NCI-H1048 (cell line): ENCODE measurements around the gene OSBPL10.

ENCODE experiments used
- DNase-seq: peaks from one replicate; lab custom pipeline; 2025; lab: John Stamatoyannopoulos, UW

OSBPL10 gene

GRCh38 chr3:31667582-31667981 is 313.5 kb downstream of the OSBPL10 start:
- no peak for DNase-seq

- DNase-seq: no peak
These were observed 317.0 kb downstream of the OSBPL10 start for GRCh38 chr3:31664031-31664430.

GRCh38 chr3:31661993-31662670 is 318.9 kb downstream of the OSBPL10 start:
- DNase-seq: no peak

GRCh38 chr3:31661286-31661685 is 319.8 kb downstream of the OSBPL10 start:
- no peak for DNase-seq

GRCh38 chr3:31659246-31659645 is 321.8 kb downstream of the OSBPL10 start:
- no peak for DNase-seq

GRCh38 chr3:31654998-31655397 is 326.1 kb downstream of the OSBPL10 start:
- no peak for DNase-seq

- no peak for DNase-seq
These were observed 327.6 kb downstream of the OSBPL10 start for GRCh38 chr3:31653464-31653863.

- DNase-seq: no peak
These were observed 328.8 kb downstream of the OSBPL10 start for GRCh38 chr3:31652296-31652695.

GRCh38 chr3:31648286-31648968 is 332.6 kb downstream of the OSBPL10 start:
- DNase-seq: no peak

GRCh38 chr3:31645256-31645655 is 335.8 kb downstream of the OSBPL10 start:
- no peak for DNase-seq

GRCh38 chr3:31639828-31640227 is 341.2 kb downstream of the OSBPL10 start:
- no peak for DNase-seq

- no peak for DNase-seq
These were observed 344.2 kb downstream of the OSBPL10 start for GRCh38 chr3:31636694-31637442.

- DNase-seq: no peak
These were observed 345.0 kb downstream of the OSBPL10 start for GRCh38 chr3:31636049-31636448.

- DNase-seq: no peak
These were observed 345.5 kb downstream of the OSBPL10 start for GRCh38 chr3:31635545-31635944.

GRCh38 chr3:31634476-31634875 is 346.6 kb downstream of the OSBPL10 start:
- DNase-seq: no peak

- no peak for DNase-seq
These were observed 352.0 kb downstream of the OSBPL10 start for GRCh38 chr3:31629054-31629453.

GRCh38 chr3:31625358-31625757 is 355.7 kb downstream of the OSBPL10 start:
- DNase-seq: no peak

GRCh38 chr3:31624083-31624709 is 356.9 kb downstream of the OSBPL10 start:
- DNase-seq: no peak

- no peak for DNase-seq
These were observed 358.3 kb downstream of the OSBPL10 start for GRCh38 chr3:31622636-31623288.

GRCh38 chr3:31621314-31621713 is 359.7 kb downstream of the OSBPL10 start:
- no peak for DNase-seq

GRCh38 chr3:31620656-31621055 is 360.4 kb downstream of the OSBPL10 start:
- DNase-seq: no peak

- no peak for DNase-seq
These were observed 364.4 kb downstream of the OSBPL10 start for GRCh38 chr3:31616711-31617110.
